Fibroblast of the aortic adventitia (primary cell): Measurements from ENCODE around the gene KLHL36. TPM values are rescaled to one million over a fixed set of nuclear protein-coding genes. Genes with fewer than 3 reads are reported as not detected.

Experiments
- DNase-seq: peaks from one replicate; pipeline ENCODE4 v3.0.0-alpha.2; 2010; ENCODE audit warnings: low read depth
- H3K4me3 ChIP-seq: 2 replicates; pipeline ENCODE4 v1.5.1; 2011; ENCODE audit warnings: low read depth, mild to moderate bottlenecking, control low read depth, low read length, moderate library complexity
- total RNA-seq: library from RNA; depleted of rRNA; stranded (reverse); fragments of >200 nt; gene quantifications from 2 replicates; pipeline ENCODE4 v1.2.3, GENCODE V29; 2012; ENCODE audit warnings: low replicate concordance
- TF ChIP-seq, protein P1 (sequence below): IDR thresholded peaks from 2 replicates; pipeline ENCODE4 v1.5.1; 2011; ENCODE audit warnings: mild to moderate bottlenecking, low read length, control low read depth, inconsistent platforms; ENCODE audit not compliant: insufficient read depth

Gene KLHL36
- total RNA-seq, 1 donor: 50.5 TPM

DNA sequence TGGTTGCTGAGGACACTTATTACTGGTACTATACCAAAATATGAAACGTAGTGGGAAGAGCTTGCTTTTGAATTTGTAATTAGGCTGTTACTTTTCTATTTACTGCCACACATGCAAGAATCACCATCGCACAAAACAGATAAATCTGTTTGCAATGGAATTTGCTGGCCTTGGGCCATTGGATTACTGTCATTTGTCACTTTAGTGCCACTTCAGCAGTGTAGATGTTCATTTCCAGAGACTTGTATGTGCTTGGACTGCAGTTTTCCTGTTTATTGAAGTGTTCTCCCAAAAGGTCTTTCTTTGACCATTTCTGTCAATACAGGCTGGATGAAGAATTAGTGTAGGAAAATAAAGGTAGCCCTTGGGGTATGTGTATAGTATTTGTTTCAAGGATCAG lies 55.9 kb downstream of the KLHL36 start:
- DNase-seq: no peak
- H3K4me3 ChIP-seq: no peak overlapping the region
- TF ChIP-seq, protein P1, sequence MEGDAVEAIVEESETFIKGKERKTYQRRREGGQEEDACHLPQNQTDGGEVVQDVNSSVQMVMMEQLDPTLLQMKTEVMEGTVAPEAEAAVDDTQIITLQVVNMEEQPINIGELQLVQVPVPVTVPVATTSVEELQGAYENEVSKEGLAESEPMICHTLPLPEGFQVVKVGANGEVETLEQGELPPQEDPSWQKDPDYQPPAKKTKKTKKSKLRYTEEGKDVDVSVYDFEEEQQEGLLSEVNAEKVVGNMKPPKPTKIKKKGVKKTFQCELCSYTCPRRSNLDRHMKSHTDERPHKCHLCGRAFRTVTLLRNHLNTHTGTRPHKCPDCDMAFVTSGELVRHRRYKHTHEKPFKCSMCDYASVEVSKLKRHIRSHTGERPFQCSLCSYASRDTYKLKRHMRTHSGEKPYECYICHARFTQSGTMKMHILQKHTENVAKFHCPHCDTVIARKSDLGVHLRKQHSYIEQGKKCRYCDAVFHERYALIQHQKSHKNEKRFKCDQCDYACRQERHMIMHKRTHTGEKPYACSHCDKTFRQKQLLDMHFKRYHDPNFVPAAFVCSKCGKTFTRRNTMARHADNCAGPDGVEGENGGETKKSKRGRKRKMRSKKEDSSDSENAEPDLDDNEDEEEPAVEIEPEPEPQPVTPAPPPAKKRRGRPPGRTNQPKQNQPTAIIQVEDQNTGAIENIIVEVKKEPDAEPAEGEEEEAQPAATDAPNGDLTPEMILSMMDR: no peak

DNA sequence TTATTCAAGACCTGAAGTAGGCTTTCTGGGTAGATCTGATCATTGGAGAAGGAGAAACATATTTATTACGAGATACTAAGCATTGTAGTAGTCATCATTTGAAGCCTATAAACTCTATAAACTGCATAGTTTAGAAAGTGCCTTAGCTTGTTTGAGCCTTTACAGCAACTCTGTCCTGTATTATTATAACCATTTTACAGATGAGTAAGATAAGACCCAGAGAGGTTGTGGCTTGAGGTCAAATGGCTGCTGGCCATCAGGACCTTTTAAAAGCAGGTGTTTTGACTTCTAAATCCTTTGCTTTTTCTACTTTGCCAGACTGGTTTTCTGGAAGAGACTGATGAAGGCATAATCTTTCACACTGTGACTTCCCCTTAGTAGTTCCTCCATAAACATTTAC lies 58.5 kb downstream of the KLHL36 start:
- H3K4me3 ChIP-seq: no peak overlapping the region
- TF ChIP-seq, protein P1: no peak
- no peak for DNase-seq

DNA sequence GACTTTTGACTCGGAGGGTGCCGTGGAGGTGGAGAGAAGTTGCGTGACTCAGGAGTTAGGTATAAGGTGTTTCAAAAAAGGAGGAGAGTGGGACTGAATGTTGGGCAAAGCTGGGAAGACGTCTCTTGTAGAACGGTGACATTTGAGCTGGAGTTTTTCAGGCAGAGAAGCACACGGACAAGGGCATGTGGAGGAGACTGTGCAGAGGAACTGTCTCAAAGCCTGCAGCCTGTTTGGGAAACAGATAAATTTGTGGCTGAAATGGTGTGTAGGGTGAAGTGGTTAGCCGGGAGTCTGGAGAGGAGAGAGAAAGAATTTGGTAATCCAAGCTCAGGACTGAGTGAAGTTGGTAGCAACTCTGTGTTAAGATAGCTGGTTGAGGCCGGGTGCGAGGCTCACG lies 61.3 kb downstream of the KLHL36 start:
- DNase-seq: no peak
- TF ChIP-seq, protein P1: no peak
- H3K4me3 ChIP-seq: no peak overlapping the region

DNA sequence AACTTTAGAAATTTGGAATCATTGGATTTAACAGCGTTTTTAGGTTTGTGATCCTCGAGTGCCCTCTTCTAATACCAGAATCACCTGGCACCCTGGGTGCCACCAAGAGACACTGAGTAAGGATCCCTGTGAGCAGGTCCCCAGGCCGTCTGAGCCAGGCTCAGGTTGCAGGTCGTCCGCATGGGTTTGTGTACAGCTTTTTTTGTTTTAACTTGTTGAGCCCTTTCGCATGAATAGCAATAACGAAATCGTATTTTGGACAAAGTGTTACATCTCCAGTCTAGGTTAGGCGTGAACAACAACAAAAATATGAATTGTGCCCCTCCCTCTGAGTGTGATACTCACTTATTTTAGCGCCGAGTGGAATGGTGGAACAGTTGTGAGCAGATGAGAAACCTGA lies 62.4 kb downstream of the KLHL36 start:
- no peak overlapping the region for H3K4me3 ChIP-seq
- no peak for DNase-seq
- TF ChIP-seq, protein P1: no peak

Other genes starting within 250 kb of the KLHL36 start
- 12.4 and 19.1 TPM in 2 replicates for gene MEAK7, start 143.9 kb upstream of the KLHL36 start, total RNA-seq
- 63.0 and 134 TPM in 2 replicates for gene COTL1, start 30.4 kb upstream of the KLHL36 start, total RNA-seq
- gene USP10, start 51.5 kb downstream of the KLHL36 start, total RNA-seq: 61.7 and 93.2 TPM in 2 replicates
- 0.99 and 29.3 TPM in 2 replicates for gene CRISPLD2, start 171.5 kb downstream of the KLHL36 start, total RNA-seq